MCF 10A (cell line): ENCODE results near the gene PTTG1IP2. TPM values are rescaled to one million over a fixed set of nuclear protein-coding genes. Genes with fewer than 3 reads are reported as not detected.

Experiments used
- Bru-seq: library from RNA; stranded (reverse); fragments of 400-500 nt; gene quantifications from one replicate; lab custom pipeline; 2021; lab: Mats Ljungman, UMichigan
- BruChase-seq, 2 experiments: library from RNA; stranded (reverse); fragments of 400-500 nt; gene quantifications; one replicate each; lab custom pipeline; 2021; lab: Mats Ljungman, UMichigan
- BruUV-seq: library from RNA; stranded (reverse); fragments of 400-500 nt; replicated peaks from 2 replicates; lab custom pipeline; 2021; lab: Mats Ljungman, UMichigan
- CTCF ChIA-PET: fragments of 300-600 bp; sonication (Branson Sonifier 250); formaldehyde crosslinking; extraction: SDS; loops from one replicate; lab custom pipeline; 2021; ENCODE audit warnings: antibody characterized with exemption, inconsistent platforms; lab: Yijun Ruan, JAX
- POLR2A ChIA-PET: fragments of 300-600, 350-650 bp; sonication (Branson Sonifier 250); formaldehyde crosslinking; extraction: SDS; loops from one replicate; lab custom pipeline; 2020; ENCODE audit warnings: antibody characterized with exemption, inconsistent platforms; lab: Yijun Ruan, JAX
- DNase-seq: peaks from one replicate; pipeline ENCODE4 v3.0.0-alpha.2; 2018; ENCODE audit not compliant: unreplicated experiment
- H3K27ac Mint-ChIP-seq: one replicate; pipeline ENCODE4 v1.8.0; 2022; ENCODE audit warnings: mild to moderate bottlenecking, low read depth, mixed read lengths; ENCODE audit not compliant: unreplicated experiment
- H3K27me3 Mint-ChIP-seq: one replicate; pipeline ENCODE4 v1.8.0; 2022; ENCODE audit warnings: mixed read lengths; ENCODE audit not compliant: insufficient read depth, unreplicated experiment
- H3K36me3 Mint-ChIP-seq: one replicate; pipeline ENCODE4 v1.8.0; 2022; ENCODE audit warnings: mild to moderate bottlenecking, moderate library complexity, mixed read lengths; ENCODE audit not compliant: insufficient read depth, unreplicated experiment
- H3K4me1 Mint-ChIP-seq: one replicate; pipeline ENCODE4 v1.8.0; 2022; ENCODE audit warnings: mixed read lengths; ENCODE audit not compliant: insufficient read depth, unreplicated experiment
- H3K4me3 Mint-ChIP-seq: one replicate; pipeline ENCODE4 v1.8.0; 2022; ENCODE audit warnings: mild to moderate bottlenecking, moderate library complexity, mixed read lengths; ENCODE audit not compliant: unreplicated experiment
- H3K9me3 Mint-ChIP-seq: one replicate; pipeline ENCODE4 v1.8.0; 2022; ENCODE audit warnings: mixed read lengths; ENCODE audit not compliant: unreplicated experiment
- intact Hi-C: fragments of 100-400 bp; cut with micrococcal nuclease; formaldehyde crosslinking; loops from 2 replicates; pipeline ENCODE4 v1.14.1; 2022
- long read RNA-seq: library from polyadenylated mRNA; stranded (forward); transcript quantifications from one replicate; pipeline ENCODE4 v2.0.0, GENCODE V29; 2022
- total RNA-seq: library from RNA; stranded (reverse); gene quantifications from 2 replicates; pipeline ENCODE4 v1.2.3, GENCODE V29; 2022
- TF ChIP-seq, protein P1 (sequence below): fragments of 200-600 bp; IDR thresholded peaks from one replicate; pipeline ENCODE4 v1.8.0; 2022; ENCODE audit warnings: antibody characterized with exemption, mild to moderate bottlenecking; ENCODE audit not compliant: unreplicated experiment

PTTG1IP2 gene
- total RNA-seq (not detected in 2 replicates), Bru-seq, nascent RNA (percentile 38 among the genes with signal in this experiment), BruChase-seq, experiment 1, labeled RNA remaining after a 6-hour chase (percentile 38 among the genes with signal in this experiment), BruChase-seq, experiment 2, labeled RNA remaining after a 2-hour chase (percentile 41 among the genes with signal in this experiment)
- long read RNA-seq = 0 reads

DNA sequence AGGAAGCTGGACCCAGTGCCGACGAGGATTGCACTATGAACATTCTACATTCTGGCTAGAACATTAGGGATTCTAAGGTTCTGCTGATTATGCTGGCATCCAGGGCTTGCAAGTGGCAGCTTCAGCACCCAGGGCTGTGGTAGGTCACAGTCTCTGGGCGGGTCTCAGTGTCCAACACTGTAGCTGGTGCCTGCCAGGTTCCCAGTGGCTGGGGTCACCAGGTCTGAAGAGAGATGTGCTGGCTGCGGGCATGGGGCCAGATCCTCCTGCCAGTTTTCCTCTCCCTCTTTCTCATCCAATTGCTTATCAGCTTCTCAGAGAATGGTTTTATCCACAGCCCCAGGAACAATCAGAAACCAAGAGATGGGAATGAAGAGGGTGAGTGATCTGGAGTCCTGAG is at the start of gene PTTG1IP2:
PTTG1IP2 (plus strand) TSS at position 86 of the 400 bp plus-strand sequence; CDS start at position 234, 148 bp downstream.
- no peak within 1 kb of the TSS for H3K4me3 Mint-ChIP-seq
- H3K27ac Mint-ChIP-seq = no peak within 1 kb of the TSS
- H3K27me3 Mint-ChIP-seq = no peaks in the 10 kb centered on the region
- BruUV-seq = no TSS peak
- no peak for DNase-seq
- intact Hi-C loops = no loop called here
- ChIA-PET CTCF (interaction anchor here (0.6 to 1.1 kb wide), 4 partner anchors 50 to 161 kb away, joined by 3 to 4 read pairs (median 4); no protein-coding TSS in a partner anchor), POLR2A (no interaction called here)
- TF ChIP-seq, protein P1, sequence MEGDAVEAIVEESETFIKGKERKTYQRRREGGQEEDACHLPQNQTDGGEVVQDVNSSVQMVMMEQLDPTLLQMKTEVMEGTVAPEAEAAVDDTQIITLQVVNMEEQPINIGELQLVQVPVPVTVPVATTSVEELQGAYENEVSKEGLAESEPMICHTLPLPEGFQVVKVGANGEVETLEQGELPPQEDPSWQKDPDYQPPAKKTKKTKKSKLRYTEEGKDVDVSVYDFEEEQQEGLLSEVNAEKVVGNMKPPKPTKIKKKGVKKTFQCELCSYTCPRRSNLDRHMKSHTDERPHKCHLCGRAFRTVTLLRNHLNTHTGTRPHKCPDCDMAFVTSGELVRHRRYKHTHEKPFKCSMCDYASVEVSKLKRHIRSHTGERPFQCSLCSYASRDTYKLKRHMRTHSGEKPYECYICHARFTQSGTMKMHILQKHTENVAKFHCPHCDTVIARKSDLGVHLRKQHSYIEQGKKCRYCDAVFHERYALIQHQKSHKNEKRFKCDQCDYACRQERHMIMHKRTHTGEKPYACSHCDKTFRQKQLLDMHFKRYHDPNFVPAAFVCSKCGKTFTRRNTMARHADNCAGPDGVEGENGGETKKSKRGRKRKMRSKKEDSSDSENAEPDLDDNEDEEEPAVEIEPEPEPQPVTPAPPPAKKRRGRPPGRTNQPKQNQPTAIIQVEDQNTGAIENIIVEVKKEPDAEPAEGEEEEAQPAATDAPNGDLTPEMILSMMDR = no peak
- peaks cover 23% of the 10 kb centered on the region for H3K4me1 Mint-ChIP-seq
- H3K9me3 Mint-ChIP-seq = peaks cover 12% of the 10 kb centered on the region
- H3K36me3 Mint-ChIP-seq = no peaks in the 10 kb centered on the region

DNA sequence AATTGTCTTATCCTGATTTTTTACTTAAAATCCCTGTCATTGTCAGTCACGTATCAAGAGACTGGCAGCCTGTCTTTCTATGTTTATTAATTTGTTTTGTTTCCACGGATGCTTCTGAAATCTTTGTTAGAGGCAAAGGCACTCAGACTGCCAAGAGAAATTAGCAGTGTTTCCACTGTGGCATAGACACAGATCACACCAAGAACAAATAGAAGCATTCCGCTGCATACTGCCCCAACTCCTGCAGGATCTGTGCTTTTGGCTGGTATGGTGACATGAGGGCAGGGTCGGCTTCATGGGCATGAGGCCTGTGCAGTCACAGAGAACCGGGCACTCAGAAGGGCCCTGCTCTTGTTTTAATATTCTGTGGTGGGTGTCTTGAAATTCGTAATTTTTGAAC is 47.8 kb upstream of the PTTG1IP2 start:
- BruUV-seq = no TSS peak
- POLR2A ChIA-PET = no interaction called here
- H3K27me3 Mint-ChIP-seq = no peaks in the 10 kb centered on the region
- TF ChIP-seq, protein P1 = no peak
- no peaks in the 10 kb centered on the region for H3K9me3 Mint-ChIP-seq
- peaks cover 7% of the 10 kb centered on the region for H3K4me1 Mint-ChIP-seq
- no peak for DNase-seq
- CTCF ChIA-PET = interaction anchor here (0.9 to 2.1 kb wide), 3 partner anchors 10 to 268 kb away, joined by 3 to 6 read pairs (median 6); partner anchors contain the start of gene STEAP1
- intact Hi-C loops = no loop called here
- no peak overlapping the region for H3K4me3 Mint-ChIP-seq
- no peak overlapping the region for H3K27ac Mint-ChIP-seq
- H3K36me3 Mint-ChIP-seq = peaks cover under 1% of the 10 kb centered on the region

DNA sequence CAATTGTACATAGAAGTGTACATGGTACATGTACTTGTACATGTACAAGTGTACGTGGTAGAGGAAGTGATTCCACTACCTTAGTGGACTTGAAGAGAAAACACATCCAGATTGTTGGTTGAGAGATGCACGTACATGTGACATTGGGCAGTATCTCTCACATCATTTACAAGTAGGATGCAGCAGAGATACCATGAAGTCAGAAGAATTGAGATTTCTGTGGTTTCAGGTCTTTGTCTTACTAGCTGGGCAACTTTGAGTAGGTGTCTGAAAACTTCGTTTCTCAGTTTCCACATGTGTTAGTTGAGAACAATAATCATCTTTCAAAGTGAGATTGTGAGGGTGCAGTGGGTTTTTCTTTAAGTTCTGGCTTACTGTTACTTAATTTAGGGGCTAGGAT is 44.7 kb upstream of the PTTG1IP2 start:
- TF ChIP-seq, protein P1 = no peak
- POLR2A ChIA-PET = no interaction called here
- CTCF ChIA-PET = interaction anchor here (0.7 to 6.5 kb wide), 4 partner anchors 34 to 271 kb away, joined by 3 to 58 read pairs (median 4); partner anchors contain the start of gene STEAP1
- peaks cover 7% of the 10 kb centered on the region for H3K4me1 Mint-ChIP-seq
- intact Hi-C loops = loop anchor here (1.0 kb wide), 1 partner anchor 78 kb away; the partner anchor contains the start of gene GTPBP10
- no peak overlapping the region for H3K27ac Mint-ChIP-seq
- no peaks in the 10 kb centered on the region for H3K27me3 Mint-ChIP-seq
- no TSS peak for BruUV-seq
- H3K36me3 Mint-ChIP-seq = no peaks in the 10 kb centered on the region
- no peak for DNase-seq
- no peak overlapping the region for H3K4me3 Mint-ChIP-seq
- H3K9me3 Mint-ChIP-seq = peaks cover 7% of the 10 kb centered on the region

DNA sequence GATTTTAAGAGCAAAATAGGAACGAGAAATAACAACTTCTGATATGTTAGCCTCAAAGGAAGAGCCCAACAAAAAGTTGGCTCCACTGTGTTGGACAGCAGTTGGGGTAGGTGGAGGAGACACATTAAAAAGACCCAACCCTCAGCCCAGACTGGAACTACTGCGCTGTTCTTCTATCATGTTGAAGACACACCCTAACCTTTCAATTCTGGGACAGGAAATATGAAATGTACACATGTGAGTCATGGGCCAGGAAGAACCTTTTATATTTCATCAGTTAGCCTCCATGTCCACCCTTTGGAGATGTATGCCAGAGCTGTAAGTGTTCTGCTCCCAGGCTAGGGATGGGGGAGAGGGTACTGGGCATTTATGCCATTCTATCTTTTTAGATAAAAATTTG is 44.1 kb upstream of the PTTG1IP2 start:
- Mint-ChIP-seq H3K4me3 (no peak overlapping the region), H3K27me3 (no peaks in the 10 kb centered on the region), H3K9me3 (peaks cover 7% of the 10 kb centered on the region), H3K36me3 (no peaks in the 10 kb centered on the region), H3K27ac (peak overlapping the region; percentile 17), H3K4me1 (peaks cover 7% of the 10 kb centered on the region)
- TF ChIP-seq, protein P1 = no peak
- CTCF ChIA-PET = interaction anchor here (0.6 to 6.5 kb wide), 5 partner anchors 113 to 272 kb away, joined by 3 to 58 read pairs (median 4); partner anchors contain the start of gene STEAP1
- peak; percentile 67 for DNase-seq
- POLR2A ChIA-PET = interaction anchor here (0.6 to 1.0 kb wide), 2 partner anchors 20 to 147 kb away, joined by 3 read pairs; no protein-coding TSS in a partner anchor
- no TSS peak for BruUV-seq
- intact Hi-C loops = loop anchor here (1.0 kb wide), 1 partner anchor 79 kb away; the partner anchor contains the start of gene GTPBP10
